ENCODE measurements around the gene PTGDS. TPM values are rescaled to one million over a fixed set of nuclear protein-coding genes. Genes with fewer than 3 reads are reported as not detected.

The PTGDS gene
- polyA plus RNA-seq, 1 donor from 2014 or later, result 2.0 TPM

GRCh38 chr9:136930014-136930413, 47.3 kb upstream of the PTGDS start:
- Histone ChIP-seq H3K4me3 (ENCODE audit: low read length) (no peak overlapping the region), H3K27me3 (ENCODE audit: insufficient read depth, low read depth, low read length) (no peaks in the 10 kb centered on the region), H3K79me2 (replicated peaks; ENCODE audit: insufficient read depth, low read length) (no peaks in the 10 kb centered on the region), H2AFZ (ENCODE audit: low read depth, low read length) (no peak overlapping the region), H3K9me2 (ENCODE audit: insufficient read depth, low read length) (no peaks in the 10 kb centered on the region), H3K9me3 (ENCODE audit: low read length) (no peaks in the 10 kb centered on the region), H3F3A (ENCODE audit: insufficient read depth, low read length, poor library complexity, severe bottlenecking) (no peaks in the 10 kb centered on the region), H3K9ac (ENCODE audit: low read length) (no peak overlapping the region), H3K27ac (ENCODE audit: low read length) (no peak overlapping the region), H4K20me1 (ENCODE audit: insufficient read depth) (no peaks in the 10 kb centered on the region), H3K4me2 (ENCODE audit: low read length) (no peak overlapping the region), H3K36me3 (ENCODE audit: insufficient read depth, low read length) (no peaks in the 10 kb centered on the region)
- TF ChIP-seq POLR2AphosphoS5 (IDR thresholded peaks at IDR 0.05) (no peak), REST (IDR thresholded peaks at IDR 0.05; ENCODE audit: borderline replicate concordance) (no peak), EP300 (conservative IDR thresholded peaks at IDR 0.05; ENCODE audit: poor library complexity, severe bottlenecking) (no peak), EZH2 (IDR thresholded peaks at IDR 0.05; ENCODE audit: borderline replicate concordance, insufficient read depth, low read length, poor library complexity, severe bottlenecking) (no peak), SMC3 (conservative IDR thresholded peaks at IDR 0.05; ENCODE audit: poor library complexity) (no peak), MXI1 (conservative IDR thresholded peaks at IDR 0.05; ENCODE audit: poor library complexity, severe bottlenecking) (no peak), RAD21 (conservative IDR thresholded peaks at IDR 0.05) (no peak), TAF1 (IDR thresholded peaks at IDR 0.05; ENCODE audit: low read depth) (no peak), CTCF (IDR thresholded peaks at IDR 0.05; ENCODE audit: poor library complexity, severe bottlenecking) (no peak)

- H3K79me2 ChIP-seq (replicated peaks; ENCODE audit: insufficient read depth, low read length), result no peaks in the 10 kb centered on the region
- no peaks in the 10 kb centered on the region for H3F3A ChIP-seq (ENCODE audit: insufficient read depth, low read length, poor library complexity, severe bottlenecking)
- no peak overlapping the region for H3K9ac ChIP-seq (ENCODE audit: low read length)
- no peak overlapping the region for H2AFZ ChIP-seq (ENCODE audit: low read depth, low read length)
- no peaks in the 10 kb centered on the region for H3K9me2 ChIP-seq (ENCODE audit: insufficient read depth, low read length)
- no peaks in the 10 kb centered on the region for H3K36me3 ChIP-seq (ENCODE audit: insufficient read depth, low read length)
- no peak for TF ChIP-seq CTCF (IDR thresholded peaks at IDR 0.05; ENCODE audit: poor library complexity, severe bottlenecking)
- no peak for TF ChIP-seq EZH2 (IDR thresholded peaks at IDR 0.05; ENCODE audit: borderline replicate concordance, insufficient read depth, low read length, poor library complexity, severe bottlenecking)
- TF ChIP-seq REST (IDR thresholded peaks at IDR 0.05; ENCODE audit: borderline replicate concordance), result no peak
- TF ChIP-seq TAF1 (IDR thresholded peaks at IDR 0.05; ENCODE audit: low read depth), result no peak
- TF ChIP-seq POLR2AphosphoS5 (IDR thresholded peaks at IDR 0.05), result no peak
- TF ChIP-seq MXI1 (conservative IDR thresholded peaks at IDR 0.05; ENCODE audit: poor library complexity, severe bottlenecking), result no peak
- no peak for TF ChIP-seq RAD21 (conservative IDR thresholded peaks at IDR 0.05)
- H3K4me3 ChIP-seq (ENCODE audit: low read length), result no peak overlapping the region
- no peaks in the 10 kb centered on the region for H3K27me3 ChIP-seq (ENCODE audit: insufficient read depth, low read depth, low read length)
- no peaks in the 10 kb centered on the region for H3K9me3 ChIP-seq (ENCODE audit: low read length)
- H3K27ac ChIP-seq (ENCODE audit: low read length), result no peak overlapping the region
- no peak overlapping the region for H3K4me2 ChIP-seq (ENCODE audit: low read length)
- H4K20me1 ChIP-seq (ENCODE audit: insufficient read depth), result no peaks in the 10 kb centered on the region
Measured at GRCh38 chr9:136931611-136932130, 45.6 kb upstream of the PTGDS start.

Measured in neural cell (in vitro differentiated cells).